GM10266 (cell line): ENCODE data around the gene RPL10A.

Source experiments
- DNase-seq: peaks from one replicate; pipeline ENCODE4 v3.0.0; 2012; ENCODE audit errors: extremely low spot score
- TF ChIP-seq, protein P1 (sequence below): IDR thresholded peaks from 2 replicates; pipeline ENCODE4 v1.5.1; 2012; ENCODE audit warnings: mild to moderate bottlenecking, low read depth; ENCODE audit not compliant: control insufficient read depth, insufficient read depth; ENCODE audit errors: missing control alignments

Gene RPL10A

DNA sequence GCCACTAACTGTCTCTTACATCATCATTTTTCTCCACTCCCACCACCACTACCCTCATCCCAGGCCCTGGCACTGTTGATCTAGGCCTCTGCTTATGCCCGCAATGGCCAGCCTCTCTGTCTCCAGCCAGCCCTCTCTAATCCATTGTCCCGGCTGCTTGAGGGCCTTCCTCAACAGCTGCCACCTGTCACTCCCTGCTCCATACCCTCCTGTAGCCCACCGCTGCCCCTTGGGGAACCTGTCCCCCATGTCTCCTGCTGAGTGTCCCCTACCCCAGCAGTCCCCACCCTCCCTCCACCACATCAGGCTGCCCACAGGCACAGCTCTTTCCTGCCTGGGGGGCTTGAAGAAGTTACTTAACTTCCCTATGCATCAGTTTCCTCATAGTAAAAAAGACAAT is 15.3 kb downstream of the RPL10A start:
- DNase-seq, result no peak
- TF ChIP-seq, protein P1, sequence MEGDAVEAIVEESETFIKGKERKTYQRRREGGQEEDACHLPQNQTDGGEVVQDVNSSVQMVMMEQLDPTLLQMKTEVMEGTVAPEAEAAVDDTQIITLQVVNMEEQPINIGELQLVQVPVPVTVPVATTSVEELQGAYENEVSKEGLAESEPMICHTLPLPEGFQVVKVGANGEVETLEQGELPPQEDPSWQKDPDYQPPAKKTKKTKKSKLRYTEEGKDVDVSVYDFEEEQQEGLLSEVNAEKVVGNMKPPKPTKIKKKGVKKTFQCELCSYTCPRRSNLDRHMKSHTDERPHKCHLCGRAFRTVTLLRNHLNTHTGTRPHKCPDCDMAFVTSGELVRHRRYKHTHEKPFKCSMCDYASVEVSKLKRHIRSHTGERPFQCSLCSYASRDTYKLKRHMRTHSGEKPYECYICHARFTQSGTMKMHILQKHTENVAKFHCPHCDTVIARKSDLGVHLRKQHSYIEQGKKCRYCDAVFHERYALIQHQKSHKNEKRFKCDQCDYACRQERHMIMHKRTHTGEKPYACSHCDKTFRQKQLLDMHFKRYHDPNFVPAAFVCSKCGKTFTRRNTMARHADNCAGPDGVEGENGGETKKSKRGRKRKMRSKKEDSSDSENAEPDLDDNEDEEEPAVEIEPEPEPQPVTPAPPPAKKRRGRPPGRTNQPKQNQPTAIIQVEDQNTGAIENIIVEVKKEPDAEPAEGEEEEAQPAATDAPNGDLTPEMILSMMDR, result no peak

- no peak for DNase-seq
- TF ChIP-seq, protein P1, result no peak
Measured at GRCh38 chr6:35483893-35484645, 15.9 kb downstream of the RPL10A start.

- no peak for DNase-seq
- TF ChIP-seq, protein P1, result no peak
Measured at GRCh38 chr6:35484921-35485392, 16.8 kb downstream of the RPL10A start.

- TF ChIP-seq, protein P1, result no peak
- no peak for DNase-seq
Measured at GRCh38 chr6:35485402-35485877, 17.2 kb downstream of the RPL10A start.

- TF ChIP-seq, protein P1, result no peak
- no peak for DNase-seq
Measured at GRCh38 chr6:35486005-35486925, 18.1 kb downstream of the RPL10A start.

GRCh38 chr6:35487658-35488516 is 19.7 kb downstream of the RPL10A start:
- TF ChIP-seq, protein P1, result no peak
- no peak for DNase-seq
